ENCODE measurements around the gene GRIK4.

Gene GRIK4

GRCh38 chr11:120893440-120894201, 382.1 kb downstream of the GRIK4 start:
- TF ChIP-seq REST (IDR thresholded peaks at IDR 0.05; ENCODE audit: insufficient read depth in 1 of 2, low read depth in 2 of 2, low read length in 2 of 2) (no peak), SIN3A (IDR thresholded peaks at IDR 0.05; ENCODE audit: borderline replicate concordance, insufficient read depth, low read length) (no peak), FOXP2 (optimal IDR thresholded peaks at IDR 0.05; ENCODE audit: borderline replicate concordance, extremely low read depth, extremely low read length, insufficient read depth) (no peak), TAF1 (IDR thresholded peaks at IDR 0.05; ENCODE audit: borderline replicate concordance, insufficient read depth, low read length) (no peak), POLR2AphosphoS5 (IDR thresholded peaks at IDR 0.05; ENCODE audit: low read depth, low read length) (no peak)

- no peak for TF ChIP-seq POLR2AphosphoS5 (IDR thresholded peaks at IDR 0.05; ENCODE audit: low read depth, low read length)
- TF ChIP-seq TAF1 (IDR thresholded peaks at IDR 0.05; ENCODE audit: borderline replicate concordance, insufficient read depth, low read length) = no peak
- TF ChIP-seq FOXP2 (optimal IDR thresholded peaks at IDR 0.05; ENCODE audit: borderline replicate concordance, extremely low read depth, extremely low read length, insufficient read depth) = no peak
- TF ChIP-seq REST (IDR thresholded peaks at IDR 0.05; ENCODE audit: insufficient read depth in 1 of 2, low read depth in 2 of 2, low read length in 2 of 2) = no peak
- no peak for TF ChIP-seq SIN3A (IDR thresholded peaks at IDR 0.05; ENCODE audit: borderline replicate concordance, insufficient read depth, low read length)
Measured at GRCh38 chr11:120894202-120894985, 382.8 kb downstream of the GRIK4 start.

GRCh38 chr11:120896687-120897086, 385.1 kb downstream of the GRIK4 start:
- TF ChIP-seq POLR2AphosphoS5 (IDR thresholded peaks at IDR 0.05; ENCODE audit: low read depth, low read length) = no peak
- no peak for TF ChIP-seq REST (IDR thresholded peaks at IDR 0.05; ENCODE audit: insufficient read depth in 1 of 2, low read depth in 2 of 2, low read length in 2 of 2)
- no peak for TF ChIP-seq TAF1 (IDR thresholded peaks at IDR 0.05; ENCODE audit: borderline replicate concordance, insufficient read depth, low read length)
- TF ChIP-seq SIN3A (IDR thresholded peaks at IDR 0.05; ENCODE audit: borderline replicate concordance, insufficient read depth, low read length) = no peak
- no peak for TF ChIP-seq FOXP2 (optimal IDR thresholded peaks at IDR 0.05; ENCODE audit: borderline replicate concordance, extremely low read depth, extremely low read length, insufficient read depth)

GRCh38 chr11:120898568-120898967, 387.0 kb downstream of the GRIK4 start:
- no peak for TF ChIP-seq FOXP2 (optimal IDR thresholded peaks at IDR 0.05; ENCODE audit: borderline replicate concordance, extremely low read depth, extremely low read length, insufficient read depth)
- TF ChIP-seq REST (IDR thresholded peaks at IDR 0.05; ENCODE audit: insufficient read depth in 1 of 2, low read depth in 2 of 2, low read length in 2 of 2) = no peak
- no peak for TF ChIP-seq POLR2AphosphoS5 (IDR thresholded peaks at IDR 0.05; ENCODE audit: low read depth, low read length)
- TF ChIP-seq SIN3A (IDR thresholded peaks at IDR 0.05; ENCODE audit: borderline replicate concordance, insufficient read depth, low read length) = no peak
- TF ChIP-seq TAF1 (IDR thresholded peaks at IDR 0.05; ENCODE audit: borderline replicate concordance, insufficient read depth, low read length) = no peak

Measured in PFSK-1 (cell line).